Measurements from ENCODE around the gene RHBDL2. TPM values are rescaled to one million over a fixed set of nuclear protein-coding genes. Genes with fewer than 3 reads are reported as not detected.

RHBDL2 gene
- total RNA-seq, 1 experiment from 2014 or later: not detected

DNA sequence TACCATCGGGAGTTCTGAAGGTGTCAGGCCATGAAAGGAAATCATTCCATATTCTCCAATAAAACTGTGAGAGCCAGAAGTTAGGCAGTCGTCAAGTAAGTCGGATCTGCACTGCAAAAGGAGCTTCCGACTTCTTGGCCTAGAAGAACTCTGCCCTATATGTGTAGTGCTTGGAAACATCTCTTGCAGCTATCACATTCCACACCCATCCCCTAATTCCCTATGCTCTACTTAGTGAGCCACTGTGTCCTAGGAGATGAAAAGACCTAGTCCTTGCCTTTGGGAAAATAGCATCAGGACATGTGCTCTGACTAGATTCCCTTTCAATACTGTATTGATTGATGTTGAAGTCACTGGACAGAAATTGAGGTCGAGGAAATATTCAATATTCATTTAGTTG is 52.0 kb downstream of the RHBDL2 start:
- H3K79me2 ChIP-seq (ENCODE audit: insufficient read depth, low read length): no peaks in the 10 kb centered on the region
- no peak overlapping the region for H3K4me3 ChIP-seq (replicated peaks in 1 of 2; ENCODE audit: low read depth in 1 of 2, low read length in 2 of 2)
- BruUV-seq (replicated peaks): no TSS peak
- no peak overlapping the region for H3K27ac ChIP-seq (ENCODE audit: low read depth, low read length)
- no peaks in the 10 kb centered on the region for H3K9me2 ChIP-seq (ENCODE audit: insufficient read depth)
- intact Hi-C loops (cut with micrococcal nuclease): no loop called here
- no peaks in the 10 kb centered on the region for H3K9me3 ChIP-seq (ENCODE audit: control insufficient read depth in 1 of 2, insufficient read depth in 1 of 2, low read depth in 1 of 2, low read length in 2 of 2)
- no peak overlapping the region for H3K4me2 ChIP-seq (ENCODE audit: low read length)
- H3K36me3 ChIP-seq (ENCODE audit: control insufficient read depth in 1 of 2, insufficient read depth in 2 of 2, low read length in 2 of 2): no peaks in the 10 kb centered on the region
- H3K4me1 ChIP-seq (ENCODE audit: control insufficient read depth in 1 of 2, insufficient read depth in 2 of 2, low read length in 2 of 2): no peaks in the 10 kb centered on the region
- H2AFZ ChIP-seq (ENCODE audit: low read depth, low read length, poor library complexity, severe bottlenecking): no peak overlapping the region
- POLR2A ChIA-PET: no interaction called here
- CTCF ChIA-PET: no interaction called here
- H3K9ac ChIP-seq (ENCODE audit: low read length): no peak overlapping the region
- RAD21 ChIA-PET (ENCODE audit: low non-redundant PET in 1 of 2, low total read pairs in 2 of 2, uncharacterized antibody in 2 of 2, unreplicated experiment in 2 of 2): no interaction called here
- ATAC-seq: no peak
- no peak for TF ChIP-seq SRF (IDR thresholded peaks at IDR 0.05; ENCODE audit: low read depth)
- H3K27me3 ChIP-seq (ENCODE audit: insufficient read depth, low read length): 0 out of 2 replicates have a peak, but pooled peaks cover 6% of the 10 kb centered on the region
- DNase-seq (ENCODE audit: low read depth, low spot score): no peak
- no peaks in the 10 kb centered on the region for H4K20me1 ChIP-seq (ENCODE audit: insufficient read depth)

DNA sequence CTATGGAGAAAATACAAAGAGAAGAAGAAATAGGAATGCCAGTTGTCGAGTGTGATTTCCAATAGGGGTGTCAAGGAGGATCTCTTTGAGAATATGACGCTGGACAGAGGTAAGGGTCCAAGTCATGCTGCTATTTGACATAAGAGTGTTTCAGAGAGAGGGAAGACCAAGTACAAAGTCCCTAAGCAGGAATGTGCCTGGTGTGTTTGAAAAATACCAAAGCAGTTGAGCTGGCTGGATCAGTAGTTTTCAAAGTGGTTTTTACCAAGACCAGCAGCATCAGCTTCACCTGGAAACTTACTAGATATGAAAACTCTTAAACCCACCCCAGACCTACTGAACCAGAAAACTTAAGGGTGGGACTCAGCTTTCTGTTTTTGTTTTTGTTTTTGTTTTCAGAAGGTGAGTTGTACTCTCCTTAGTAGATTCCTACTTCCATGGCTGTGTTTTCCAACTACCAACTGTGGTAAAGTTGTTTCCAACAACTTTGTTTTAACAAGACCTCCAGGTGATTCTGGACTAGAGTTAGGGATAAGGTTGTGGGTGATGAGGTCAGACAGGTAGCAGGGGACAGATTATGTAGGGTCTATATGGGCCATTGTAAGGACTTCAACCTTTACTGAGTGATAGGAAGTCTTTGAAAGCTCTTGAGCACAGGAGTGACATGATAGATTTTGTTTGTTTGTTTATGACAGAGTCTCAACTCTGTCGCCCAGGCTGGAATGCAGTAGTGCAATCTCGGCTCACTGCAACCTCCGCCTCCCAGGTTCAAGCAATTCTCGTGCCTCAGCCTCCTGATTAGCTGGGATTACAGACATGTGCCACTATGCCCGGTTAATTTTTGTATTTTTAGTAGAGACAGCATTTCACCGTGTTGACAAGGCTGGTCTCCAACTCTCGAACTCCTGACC is 53.0 kb downstream of the RHBDL2 start:
- no peaks in the 10 kb centered on the region for H3K79me2 ChIP-seq (ENCODE audit: insufficient read depth, low read length)
- no peak overlapping the region for H3K4me3 ChIP-seq (replicated peaks in 1 of 2; ENCODE audit: low read depth in 1 of 2, low read length in 2 of 2)
- H3K4me1 ChIP-seq (ENCODE audit: control insufficient read depth in 1 of 2, insufficient read depth in 2 of 2, low read length in 2 of 2): no peaks in the 10 kb centered on the region
- BruUV-seq (replicated peaks): no TSS peak
- ChIA-PET RAD21 (ENCODE audit: low non-redundant PET in 1 of 2, low total read pairs in 2 of 2, uncharacterized antibody in 2 of 2, unreplicated experiment in 2 of 2) (no interaction called here), POLR2A (interaction anchor here (0.6 kb wide), 1 partner anchor 221 kb away, joined by 3 read pairs; no protein-coding TSS in a partner anchor), CTCF (no interaction called here)
- no peaks in the 10 kb centered on the region for H3K9me2 ChIP-seq (ENCODE audit: insufficient read depth)
- H3K27ac ChIP-seq (ENCODE audit: low read depth, low read length): no peak overlapping the region
- no peaks in the 10 kb centered on the region for H3K9me3 ChIP-seq (ENCODE audit: control insufficient read depth in 1 of 2, insufficient read depth in 1 of 2, low read depth in 1 of 2, low read length in 2 of 2)
- DNase-seq (ENCODE audit: low read depth, low spot score): no peak
- no peak overlapping the region for H3K4me2 ChIP-seq (ENCODE audit: low read length)
- no peak for ATAC-seq
- no peaks in the 10 kb centered on the region for H4K20me1 ChIP-seq (ENCODE audit: insufficient read depth)
- H3K27me3 ChIP-seq (ENCODE audit: insufficient read depth, low read length): 0 out of 2 replicates have a peak, but pooled peaks cover 6% of the 10 kb centered on the region
- H3K9ac ChIP-seq (ENCODE audit: low read length): no peak overlapping the region
- H3K36me3 ChIP-seq (ENCODE audit: control insufficient read depth in 1 of 2, insufficient read depth in 2 of 2, low read length in 2 of 2): no peaks in the 10 kb centered on the region
- intact Hi-C loops (cut with micrococcal nuclease): no loop called here
- H2AFZ ChIP-seq (ENCODE audit: low read depth, low read length, poor library complexity, severe bottlenecking): no peak overlapping the region
- TF ChIP-seq, protein P1, sequence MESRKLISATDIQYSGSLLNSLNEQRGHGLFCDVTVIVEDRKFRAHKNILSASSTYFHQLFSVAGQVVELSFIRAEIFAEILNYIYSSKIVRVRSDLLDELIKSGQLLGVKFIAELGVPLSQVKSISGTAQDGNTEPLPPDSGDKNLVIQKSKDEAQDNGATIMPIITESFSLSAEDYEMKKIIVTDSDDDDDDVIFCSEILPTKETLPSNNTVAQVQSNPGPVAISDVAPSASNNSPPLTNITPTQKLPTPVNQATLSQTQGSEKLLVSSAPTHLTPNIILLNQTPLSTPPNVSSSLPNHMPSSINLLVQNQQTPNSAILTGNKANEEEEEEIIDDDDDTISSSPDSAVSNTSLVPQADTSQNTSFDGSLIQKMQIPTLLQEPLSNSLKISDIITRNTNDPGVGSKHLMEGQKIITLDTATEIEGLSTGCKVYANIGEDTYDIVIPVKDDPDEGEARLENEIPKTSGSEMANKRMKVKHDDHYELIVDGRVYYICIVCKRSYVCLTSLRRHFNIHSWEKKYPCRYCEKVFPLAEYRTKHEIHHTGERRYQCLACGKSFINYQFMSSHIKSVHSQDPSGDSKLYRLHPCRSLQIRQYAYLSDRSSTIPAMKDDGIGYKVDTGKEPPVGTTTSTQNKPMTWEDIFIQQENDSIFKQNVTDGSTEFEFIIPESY (IDR thresholded peaks at IDR 0.05; ENCODE audit: extremely low read depth, insufficient replicate concordance, low read length): no peak
- TF ChIP-seq ELF1 (IDR thresholded peaks at IDR 0.05; ENCODE audit: borderline replicate concordance, low read depth) (no peak), CBX3 (IDR thresholded peaks at IDR 0.05; ENCODE audit: low read depth) (no peak), YY1 (IDR thresholded peaks at IDR 0.05; ENCODE audit: extremely low read depth, insufficient replicate concordance, low read depth, low read length) (no peak), EGR1 (IDR thresholded peaks at IDR 0.05; ENCODE audit: low read depth) (no peak), POLR2A (IDR thresholded peaks at IDR 0.05; ENCODE audit: borderline replicate concordance, extremely low read depth, insufficient read depth, insufficient read length) (no peak), CEBPB (IDR thresholded peaks at IDR 0.05; ENCODE audit: low read depth) (no peak), RAD21 (IDR thresholded peaks at IDR 0.05; ENCODE audit: low read depth) (no peak), FOSL1 (IDR thresholded peaks at IDR 0.05; ENCODE audit: low read depth) (no peak), EZH2 (IDR thresholded peaks at IDR 0.05) (no peak), POLR2AphosphoS5 (IDR thresholded peaks at IDR 0.05; ENCODE audit: low read depth, low read length) (no peak), TCF7L2 (IDR thresholded peaks at IDR 0.05; ENCODE audit: borderline replicate concordance, extremely low read depth, insufficient read depth, insufficient read length) (no peak)
- TF ChIP-seq, protein P2, sequence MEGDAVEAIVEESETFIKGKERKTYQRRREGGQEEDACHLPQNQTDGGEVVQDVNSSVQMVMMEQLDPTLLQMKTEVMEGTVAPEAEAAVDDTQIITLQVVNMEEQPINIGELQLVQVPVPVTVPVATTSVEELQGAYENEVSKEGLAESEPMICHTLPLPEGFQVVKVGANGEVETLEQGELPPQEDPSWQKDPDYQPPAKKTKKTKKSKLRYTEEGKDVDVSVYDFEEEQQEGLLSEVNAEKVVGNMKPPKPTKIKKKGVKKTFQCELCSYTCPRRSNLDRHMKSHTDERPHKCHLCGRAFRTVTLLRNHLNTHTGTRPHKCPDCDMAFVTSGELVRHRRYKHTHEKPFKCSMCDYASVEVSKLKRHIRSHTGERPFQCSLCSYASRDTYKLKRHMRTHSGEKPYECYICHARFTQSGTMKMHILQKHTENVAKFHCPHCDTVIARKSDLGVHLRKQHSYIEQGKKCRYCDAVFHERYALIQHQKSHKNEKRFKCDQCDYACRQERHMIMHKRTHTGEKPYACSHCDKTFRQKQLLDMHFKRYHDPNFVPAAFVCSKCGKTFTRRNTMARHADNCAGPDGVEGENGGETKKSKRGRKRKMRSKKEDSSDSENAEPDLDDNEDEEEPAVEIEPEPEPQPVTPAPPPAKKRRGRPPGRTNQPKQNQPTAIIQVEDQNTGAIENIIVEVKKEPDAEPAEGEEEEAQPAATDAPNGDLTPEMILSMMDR (IDR thresholded peaks at IDR 0.05 in 2 of 3, conservative IDR thresholded peaks at IDR 0.05 in 1 of 3; ENCODE audit: borderline replicate concordance in 1 of 3, insufficient read depth in 1 of 3, low read depth in 2 of 3, low read length in 2 of 3): no peak
- TF ChIP-seq, protein P3, sequence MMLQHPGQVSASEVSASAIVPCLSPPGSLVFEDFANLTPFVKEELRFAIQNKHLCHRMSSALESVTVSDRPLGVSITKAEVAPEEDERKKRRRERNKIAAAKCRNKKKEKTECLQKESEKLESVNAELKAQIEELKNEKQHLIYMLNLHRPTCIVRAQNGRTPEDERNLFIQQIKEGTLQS (IDR thresholded peaks at IDR 0.05): no peak
- TF ChIP-seq, protein P4, sequence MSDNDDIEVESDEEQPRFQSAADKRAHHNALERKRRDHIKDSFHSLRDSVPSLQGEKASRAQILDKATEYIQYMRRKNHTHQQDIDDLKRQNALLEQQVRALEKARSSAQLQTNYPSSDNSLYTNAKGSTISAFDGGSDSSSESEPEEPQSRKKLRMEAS (IDR thresholded peaks at IDR 0.05): no peak
